Suprapubic skin (tissue), 4 donors: ENCODE results near the gene CNN2.

Source experiments
- POLR2A ChIP-seq, 2 donors: fragments of 450-650 bp; IDR thresholded peaks; one replicate each; pipeline ENCODE4 v1.6.1; 2017; ENCODE audit warnings: antibody characterized with exemption in 2 of 2, mild to moderate bottlenecking in 2 of 2, moderate library complexity in 2 of 2
- POLR2AphosphoS5 ChIP-seq, 3 donors: sonication (generic); formaldehyde crosslinking; IDR thresholded peaks; one replicate each; pipeline ENCODE4 v1.6.1; 2017; ENCODE audit warnings: antibody characterized with exemption in 3 of 3
- TF ChIP-seq, protein P1 (sequence below), 2 donors: fragments of 200-600 bp in 1 of 2; fragments of 450-650 bp in 1 of 2; sonication (generic) in 1 of 2; IDR thresholded peaks; one replicate each; pipeline ENCODE4 v1.5.1; 2016 to 2019; ENCODE audit warnings: antibody characterized with exemption in 2 of 2, mild to moderate bottlenecking in 1 of 2, moderate library complexity in 1 of 2

DNA sequence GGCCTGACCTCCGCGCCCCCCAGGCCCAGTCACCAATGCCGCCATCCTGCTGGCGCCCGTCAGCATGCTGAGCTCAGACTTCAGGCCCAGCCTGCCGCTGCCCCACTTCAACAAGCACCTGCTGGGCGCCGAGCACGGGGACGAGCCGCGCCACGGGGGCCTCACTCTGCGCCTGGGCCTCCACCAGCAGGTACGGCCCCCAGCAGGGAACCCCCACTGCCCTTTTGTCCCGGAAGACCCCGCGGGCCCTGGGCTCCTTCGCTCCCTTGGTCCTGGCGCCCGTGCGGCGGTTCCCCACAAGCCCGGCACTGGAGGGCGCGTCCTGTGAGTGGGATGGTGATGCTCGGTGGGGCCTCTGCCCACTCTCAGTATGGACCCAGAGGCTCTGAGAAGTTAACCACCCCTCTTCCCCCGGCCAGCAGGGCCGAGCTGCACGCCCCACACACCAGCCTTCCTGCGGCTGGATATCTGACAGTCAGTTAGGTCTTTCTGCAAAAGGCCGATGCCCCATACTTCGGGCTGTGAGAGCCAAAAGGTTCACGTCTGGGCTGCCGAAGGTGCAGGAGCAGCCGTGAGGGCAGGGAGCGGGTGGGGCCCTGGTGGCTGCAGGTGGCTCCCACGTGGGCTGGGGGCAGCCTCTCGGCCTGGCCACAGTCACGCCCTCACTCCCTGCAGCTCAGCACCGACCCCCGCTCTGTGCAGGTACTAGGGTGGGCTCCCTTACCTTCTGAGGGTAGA, 34.3 kb upstream of the CNN2 start:
- TF ChIP-seq POLR2A (IDR thresholded peaks at IDR 0.05) (no peak), POLR2AphosphoS5 (IDR thresholded peaks at IDR 0.05) (no peak)
- TF ChIP-seq, protein P1, sequence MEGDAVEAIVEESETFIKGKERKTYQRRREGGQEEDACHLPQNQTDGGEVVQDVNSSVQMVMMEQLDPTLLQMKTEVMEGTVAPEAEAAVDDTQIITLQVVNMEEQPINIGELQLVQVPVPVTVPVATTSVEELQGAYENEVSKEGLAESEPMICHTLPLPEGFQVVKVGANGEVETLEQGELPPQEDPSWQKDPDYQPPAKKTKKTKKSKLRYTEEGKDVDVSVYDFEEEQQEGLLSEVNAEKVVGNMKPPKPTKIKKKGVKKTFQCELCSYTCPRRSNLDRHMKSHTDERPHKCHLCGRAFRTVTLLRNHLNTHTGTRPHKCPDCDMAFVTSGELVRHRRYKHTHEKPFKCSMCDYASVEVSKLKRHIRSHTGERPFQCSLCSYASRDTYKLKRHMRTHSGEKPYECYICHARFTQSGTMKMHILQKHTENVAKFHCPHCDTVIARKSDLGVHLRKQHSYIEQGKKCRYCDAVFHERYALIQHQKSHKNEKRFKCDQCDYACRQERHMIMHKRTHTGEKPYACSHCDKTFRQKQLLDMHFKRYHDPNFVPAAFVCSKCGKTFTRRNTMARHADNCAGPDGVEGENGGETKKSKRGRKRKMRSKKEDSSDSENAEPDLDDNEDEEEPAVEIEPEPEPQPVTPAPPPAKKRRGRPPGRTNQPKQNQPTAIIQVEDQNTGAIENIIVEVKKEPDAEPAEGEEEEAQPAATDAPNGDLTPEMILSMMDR (IDR thresholded peaks at IDR 0.05), result no peak
